Esophagus muscularis mucosa (tissue), 4 donors: Measurements from ENCODE around the gene AGAP3.

Source experiments
- EP300 ChIP-seq: sonication (generic); formaldehyde crosslinking; IDR thresholded peaks from one replicate; pipeline ENCODE4 v1.6.1; 2017; ENCODE audit warnings: antibody characterized with exemption
- POLR2AphosphoS5 ChIP-seq, 2 donors: sonication (generic); formaldehyde crosslinking; IDR thresholded peaks; one replicate each; pipeline ENCODE4 v1.6.1; 2017; ENCODE audit warnings: antibody characterized with exemption in 2 of 2
- TF ChIP-seq, protein P1 (sequence below), 3 experiments: fragments of 200-600 bp in 2 of 3; fragments of 450-650 bp in 1 of 3; sonication (generic) in 2 of 3; IDR thresholded peaks; one replicate each; pipeline ENCODE4 v1.5.1; 2017 to 2019; ENCODE audit warnings: antibody characterized with exemption in 3 of 3, mild to moderate bottlenecking in 2 of 3, moderate library complexity in 1 of 3

DNA sequence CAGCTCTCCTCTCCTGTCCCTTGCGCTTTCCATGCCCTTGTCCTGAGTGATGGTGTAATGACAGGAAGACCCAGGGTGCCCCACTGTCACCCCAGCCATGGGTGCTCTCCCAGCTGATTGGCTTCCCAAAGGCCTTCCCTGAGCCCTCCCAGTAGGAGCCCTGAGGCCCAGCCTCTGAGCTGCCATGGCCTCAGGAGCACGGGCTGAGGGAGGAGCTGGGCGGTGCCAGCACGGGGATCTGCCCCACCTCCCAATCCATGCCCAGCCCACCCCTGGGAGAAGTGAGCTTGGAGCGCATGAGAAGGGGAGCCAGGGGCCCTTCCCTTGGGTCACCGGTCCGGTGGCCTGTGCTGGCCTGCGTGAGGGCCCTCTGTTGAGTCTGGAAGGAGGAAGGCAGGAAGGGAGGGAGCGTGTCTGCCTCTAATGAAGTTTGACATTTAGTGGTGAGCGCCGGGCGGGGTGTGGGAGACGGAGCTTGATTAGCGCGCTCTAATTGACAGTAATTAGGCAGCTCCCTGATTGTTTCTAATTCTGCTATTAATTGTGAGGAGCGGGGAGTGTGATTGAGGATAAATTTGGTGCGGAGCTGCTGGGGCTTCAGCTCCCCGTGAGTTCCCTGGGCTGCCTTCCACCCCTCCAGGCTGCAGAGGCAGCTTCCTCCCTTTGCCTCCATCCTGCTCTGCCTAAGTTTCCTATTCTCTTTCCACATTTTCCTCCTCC is 53.0 kb downstream of the AGAP3 start:
- TF ChIP-seq, protein P1, sequence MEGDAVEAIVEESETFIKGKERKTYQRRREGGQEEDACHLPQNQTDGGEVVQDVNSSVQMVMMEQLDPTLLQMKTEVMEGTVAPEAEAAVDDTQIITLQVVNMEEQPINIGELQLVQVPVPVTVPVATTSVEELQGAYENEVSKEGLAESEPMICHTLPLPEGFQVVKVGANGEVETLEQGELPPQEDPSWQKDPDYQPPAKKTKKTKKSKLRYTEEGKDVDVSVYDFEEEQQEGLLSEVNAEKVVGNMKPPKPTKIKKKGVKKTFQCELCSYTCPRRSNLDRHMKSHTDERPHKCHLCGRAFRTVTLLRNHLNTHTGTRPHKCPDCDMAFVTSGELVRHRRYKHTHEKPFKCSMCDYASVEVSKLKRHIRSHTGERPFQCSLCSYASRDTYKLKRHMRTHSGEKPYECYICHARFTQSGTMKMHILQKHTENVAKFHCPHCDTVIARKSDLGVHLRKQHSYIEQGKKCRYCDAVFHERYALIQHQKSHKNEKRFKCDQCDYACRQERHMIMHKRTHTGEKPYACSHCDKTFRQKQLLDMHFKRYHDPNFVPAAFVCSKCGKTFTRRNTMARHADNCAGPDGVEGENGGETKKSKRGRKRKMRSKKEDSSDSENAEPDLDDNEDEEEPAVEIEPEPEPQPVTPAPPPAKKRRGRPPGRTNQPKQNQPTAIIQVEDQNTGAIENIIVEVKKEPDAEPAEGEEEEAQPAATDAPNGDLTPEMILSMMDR (IDR thresholded peaks at IDR 0.05), result no peak
- TF ChIP-seq POLR2AphosphoS5 (IDR thresholded peaks at IDR 0.05), result no peak
- no peak for TF ChIP-seq EP300
